Measurements from ENCODE around the gene TTC38. TPM values are rescaled to one million over a fixed set of nuclear protein-coding genes. Genes with fewer than 3 reads are reported as not detected.

The TTC38 gene
- 10.5 to 17.5 TPM (median 11.3 TPM) in 5 replicates for total RNA-seq (2022; extraction: Qiagen RNA extraction; ENCODE audit: low read depth)

GRCh38 chr22:46267431-46268279, at the start of gene TTC38:
TTC38 (plus strand) TSS chr22:46268008; CDS start chr22:46268040, 32 bp downstream.

GRCh38 chr22:46250035-46250782, 17.6 kb upstream of the TTC38 start, which contains the start of gene CDPF1:
CDPF1 (minus strand) TSS chr22:46250293; CDS start chr22:46248284, 2,009 bp downstream.

GRCh38 chr22:46263216-46263590, 4.6 kb upstream of the TTC38 start, which contains the start of gene PKDREJ:
PKDREJ (minus strand) TSS chr22:46263343; CDS start chr22:46263322, 21 bp downstream.

GRCh38 chr22:46296257-46297150, 28.7 kb downstream of the TTC38 start, which contains the start of gene GTSE1:
GTSE1 (plus strand) TSS chr22:46296870; CDS start chr22:46297401, 531 bp downstream.

GRCh38 chr22:46335201-46336118, 67.7 kb downstream of the TTC38 start, which contains the start of gene TRMU:
TRMU (plus strand) TSS chr22:46335714; CDS start chr22:46335765, 51 bp downstream.

Other genes starting within 250 kb of the TTC38 start
- 1.0 to 1.8 TPM (median 1.4 TPM) in 5 replicates for gene PPARA, start 117.5 kb upstream of the TTC38 start, total RNA-seq (2022; extraction: Qiagen RNA extraction; ENCODE audit: low read depth)
- 6.7 to 11.8 TPM (median 9.8 TPM) in 5 replicates for gene CDPF1, start 17.7 kb upstream of the TTC38 start, total RNA-seq (2022; extraction: Qiagen RNA extraction; ENCODE audit: low read depth)
- gene PKDREJ, start 4.7 kb upstream of the TTC38 start, total RNA-seq (2022; extraction: Qiagen RNA extraction; ENCODE audit: low read depth): not detected in 5 replicates
- gene GTSE1, start 28.9 kb downstream of the TTC38 start, total RNA-seq (2022; extraction: Qiagen RNA extraction; ENCODE audit: low read depth): 27.2 to 35.2 TPM (median 30.8 TPM) in 5 replicates
- 36.4 to 43.0 TPM (median 38.8 TPM) in 5 replicates for gene TRMU, start 67.7 kb downstream of the TTC38 start, total RNA-seq (2022; extraction: Qiagen RNA extraction; ENCODE audit: low read depth)